ENCODE data around the gene CACNA2D1.

DNA sequence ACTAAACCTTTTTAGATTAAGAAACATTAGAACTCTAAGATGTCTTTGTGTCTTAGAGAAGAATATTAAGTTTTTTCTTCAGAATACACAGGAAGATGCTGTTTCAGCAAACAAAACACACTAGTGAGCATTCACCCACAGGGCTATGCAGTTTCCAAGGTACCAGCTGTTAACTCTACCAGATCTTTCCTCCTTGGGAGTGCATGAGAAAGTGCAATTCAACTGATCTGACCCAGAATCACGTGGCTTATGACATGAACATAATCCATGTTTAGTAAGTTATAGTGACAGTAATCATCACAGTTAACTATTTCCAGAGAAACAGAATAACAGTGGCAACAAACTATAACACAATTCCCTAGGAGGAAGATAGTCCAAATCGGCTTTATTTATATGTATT lies 270.7 kb downstream of the CACNA2D1 start:
- TF ChIP-seq, protein P1, sequence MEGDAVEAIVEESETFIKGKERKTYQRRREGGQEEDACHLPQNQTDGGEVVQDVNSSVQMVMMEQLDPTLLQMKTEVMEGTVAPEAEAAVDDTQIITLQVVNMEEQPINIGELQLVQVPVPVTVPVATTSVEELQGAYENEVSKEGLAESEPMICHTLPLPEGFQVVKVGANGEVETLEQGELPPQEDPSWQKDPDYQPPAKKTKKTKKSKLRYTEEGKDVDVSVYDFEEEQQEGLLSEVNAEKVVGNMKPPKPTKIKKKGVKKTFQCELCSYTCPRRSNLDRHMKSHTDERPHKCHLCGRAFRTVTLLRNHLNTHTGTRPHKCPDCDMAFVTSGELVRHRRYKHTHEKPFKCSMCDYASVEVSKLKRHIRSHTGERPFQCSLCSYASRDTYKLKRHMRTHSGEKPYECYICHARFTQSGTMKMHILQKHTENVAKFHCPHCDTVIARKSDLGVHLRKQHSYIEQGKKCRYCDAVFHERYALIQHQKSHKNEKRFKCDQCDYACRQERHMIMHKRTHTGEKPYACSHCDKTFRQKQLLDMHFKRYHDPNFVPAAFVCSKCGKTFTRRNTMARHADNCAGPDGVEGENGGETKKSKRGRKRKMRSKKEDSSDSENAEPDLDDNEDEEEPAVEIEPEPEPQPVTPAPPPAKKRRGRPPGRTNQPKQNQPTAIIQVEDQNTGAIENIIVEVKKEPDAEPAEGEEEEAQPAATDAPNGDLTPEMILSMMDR (IDR thresholded peaks at IDR 0.05) = no peak
- no peak for TF ChIP-seq POLR2AphosphoS5 (IDR thresholded peaks at IDR 0.05)
